HPDE6-E6E7 (cell line): ENCODE results near the gene FRAS1.

Experiments used
- DNase-seq: peaks from one replicate; pipeline ENCODE4 v3.0.0; 2011; ENCODE audit warnings: missing footprints; ENCODE audit errors: extremely low spot score

FRAS1 gene

DNA sequence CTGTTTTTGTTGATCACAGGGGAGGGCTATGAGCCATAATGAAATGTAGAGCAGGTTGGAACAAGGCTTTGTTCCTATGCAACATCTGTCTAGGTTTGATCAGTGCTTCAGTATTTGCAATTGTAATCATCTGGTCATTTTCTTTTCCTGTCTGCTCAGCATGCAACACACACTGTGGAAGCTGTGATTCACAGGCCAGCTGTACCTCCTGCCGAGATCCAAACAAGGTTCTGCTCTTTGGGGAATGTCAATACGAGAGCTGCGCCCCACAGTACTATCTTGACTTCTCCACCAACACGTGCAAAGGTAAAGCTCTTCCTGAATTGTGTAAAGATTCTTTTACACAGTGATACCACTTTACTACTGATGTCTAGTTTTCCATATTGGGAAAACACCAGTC lies 312.6 kb downstream of the FRAS1 start:
- no peak for DNase-seq

DNA sequence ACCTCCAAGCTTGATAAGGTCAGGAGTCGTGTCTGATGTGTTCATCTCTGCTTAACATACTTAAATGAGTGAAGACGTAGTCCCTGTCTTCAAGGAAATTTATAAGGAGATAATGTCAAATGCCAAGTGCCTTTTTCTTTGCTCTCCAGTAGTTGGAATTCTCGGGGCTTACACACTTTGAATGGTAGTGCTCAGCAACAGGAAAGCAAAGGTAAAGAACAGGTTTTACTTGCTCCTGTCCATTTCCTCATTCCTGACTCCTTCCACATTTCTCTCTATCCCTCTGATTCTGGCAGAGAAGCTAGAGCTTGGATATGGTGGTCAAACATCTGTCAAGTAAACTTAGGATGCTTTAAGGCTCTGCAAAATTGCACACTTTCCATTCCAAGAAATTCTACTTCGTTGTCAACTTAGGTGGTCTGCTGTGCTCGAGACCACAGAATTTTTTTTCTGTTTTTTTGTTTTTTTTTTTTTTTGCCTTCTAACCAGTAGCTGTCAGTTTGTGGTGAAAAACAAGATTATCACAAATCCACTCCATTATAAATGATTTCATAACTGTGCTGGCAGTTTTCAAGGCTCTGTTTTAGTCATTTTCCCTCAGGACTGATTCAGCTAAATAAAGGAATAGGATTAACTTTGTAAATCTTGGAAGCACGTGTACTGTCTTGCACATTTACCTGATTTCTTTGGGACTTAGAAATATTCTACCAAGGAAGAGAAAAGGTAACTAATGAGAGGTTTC lies 313.7 kb downstream of the FRAS1 start:
- peak; percentile 54 for DNase-seq

DNA sequence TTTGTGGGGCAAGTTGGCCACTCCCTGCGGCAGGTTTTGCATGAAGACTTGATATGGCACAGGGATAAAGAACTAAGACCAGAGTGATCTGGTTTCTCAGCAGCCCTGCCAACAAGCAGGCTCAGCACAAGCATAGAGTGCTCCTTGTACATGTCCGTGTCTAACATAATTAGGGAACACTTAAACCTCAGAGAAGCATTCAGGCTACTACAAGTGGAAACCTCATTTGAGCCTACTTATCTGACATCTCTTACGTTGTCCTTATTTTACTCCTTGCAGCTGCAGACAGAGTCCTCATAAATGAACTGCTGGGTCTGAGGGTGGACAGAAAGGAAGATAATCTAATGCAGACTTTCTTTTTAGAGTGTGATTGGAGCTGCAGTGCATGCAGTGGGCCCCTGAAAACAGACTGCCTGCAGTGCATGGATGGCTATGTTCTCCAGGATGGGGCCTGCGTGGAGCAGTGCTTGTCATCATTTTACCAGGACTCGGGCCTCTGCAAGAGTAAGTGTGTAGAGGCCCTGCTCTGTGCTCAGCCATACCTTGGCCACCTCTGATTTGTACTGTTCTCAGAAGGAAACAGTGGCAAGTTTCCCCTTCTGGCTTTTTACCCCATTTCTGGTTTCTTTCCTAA lies 315.3 kb downstream of the FRAS1 start:
- DNase-seq: no peak

DNA sequence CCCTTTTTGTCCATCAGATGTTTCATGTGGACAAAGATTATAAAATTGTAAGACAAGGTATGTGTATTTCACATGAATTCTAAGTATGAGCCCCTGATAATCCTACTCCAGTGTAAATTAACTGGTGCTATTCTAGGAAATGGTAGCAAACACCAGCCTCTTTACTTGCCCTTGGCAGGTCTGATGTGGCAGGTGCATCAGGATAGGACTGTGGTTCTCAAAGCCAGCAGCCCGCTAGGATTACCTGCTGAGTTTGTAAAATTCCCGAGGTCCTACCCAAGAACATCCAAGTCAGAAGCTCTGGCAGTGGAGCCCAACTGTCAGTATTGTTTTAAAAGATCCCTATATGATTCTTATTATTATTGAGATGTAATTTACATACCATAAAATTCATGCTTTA lies 320.4 kb downstream of the FRAS1 start:
- no peak for DNase-seq

DNA sequence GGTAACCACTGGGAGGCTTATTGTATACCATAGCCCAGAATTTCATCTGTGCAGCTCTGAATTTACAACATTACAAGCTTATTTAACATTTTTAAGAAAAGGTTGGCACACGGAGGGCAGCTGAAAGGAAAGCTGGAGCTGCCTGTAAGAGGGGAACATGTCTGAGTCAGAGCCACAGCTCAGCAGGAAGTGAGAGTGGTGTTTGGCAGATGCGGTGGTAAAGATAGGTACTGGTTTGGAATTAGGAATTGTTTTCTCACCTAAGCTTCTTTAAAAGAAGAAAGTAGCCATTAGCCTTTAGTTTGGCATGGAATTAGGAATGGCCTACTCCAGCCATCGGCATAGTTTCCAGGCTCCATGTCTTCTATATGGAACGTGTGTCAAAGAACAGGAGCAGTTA lies 321.9 kb downstream of the FRAS1 start:
- DNase-seq: no peak

DNA sequence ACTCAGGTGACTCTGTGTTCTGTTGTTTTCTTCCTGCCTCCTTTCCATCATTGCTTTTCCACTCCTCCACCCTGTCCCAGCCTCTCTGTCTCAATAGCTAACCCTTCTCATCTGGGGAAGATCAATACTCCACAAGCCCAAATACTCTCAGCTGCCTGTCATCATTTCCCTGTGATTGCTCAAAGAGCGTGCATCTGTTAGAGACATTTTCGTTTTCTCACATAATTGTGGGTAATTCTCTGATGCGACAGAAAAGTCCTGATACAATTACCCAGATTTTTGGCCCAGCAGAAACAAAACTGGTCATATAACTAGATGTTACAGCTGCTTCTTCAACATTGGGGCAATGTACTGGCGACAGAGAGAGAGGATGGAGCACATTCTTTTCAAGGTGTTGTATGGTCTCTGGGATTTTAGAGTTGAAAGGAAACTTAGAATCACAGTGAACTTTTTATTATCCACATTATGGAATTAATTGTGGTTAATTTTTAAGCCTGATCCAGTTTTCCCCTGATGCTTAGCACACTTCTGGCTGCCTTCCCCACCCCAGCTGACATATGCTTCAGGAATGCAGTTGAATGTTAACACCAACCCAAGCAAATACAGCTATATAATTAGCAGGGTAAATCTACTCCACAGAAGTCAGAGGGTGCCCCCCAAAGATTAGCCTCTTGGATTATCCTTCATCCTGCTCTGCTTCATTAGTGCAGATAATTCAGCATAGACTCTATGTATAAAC lies 323.0 kb downstream of the FRAS1 start:
- peak; percentile 17 for DNase-seq

DNA sequence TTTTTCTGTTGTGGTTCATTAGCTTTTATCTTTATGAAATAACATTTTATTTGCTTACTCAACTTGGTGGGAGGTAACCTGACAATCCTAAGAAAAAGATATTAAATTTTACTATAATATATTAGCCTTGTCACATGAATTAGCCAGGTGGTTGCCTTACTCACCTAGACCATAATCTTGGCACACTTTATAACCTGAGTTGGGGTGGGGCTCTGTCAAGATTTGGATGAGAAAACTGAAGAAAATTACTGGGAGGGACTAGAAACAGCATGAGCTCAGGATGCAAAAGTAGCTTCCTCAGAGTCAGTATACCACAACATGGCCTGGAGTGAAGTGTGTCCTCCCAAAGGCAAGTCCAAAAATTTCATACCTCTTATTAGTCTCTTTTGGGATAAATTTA lies 329.6 kb downstream of the FRAS1 start:
- no peak for DNase-seq

DNA sequence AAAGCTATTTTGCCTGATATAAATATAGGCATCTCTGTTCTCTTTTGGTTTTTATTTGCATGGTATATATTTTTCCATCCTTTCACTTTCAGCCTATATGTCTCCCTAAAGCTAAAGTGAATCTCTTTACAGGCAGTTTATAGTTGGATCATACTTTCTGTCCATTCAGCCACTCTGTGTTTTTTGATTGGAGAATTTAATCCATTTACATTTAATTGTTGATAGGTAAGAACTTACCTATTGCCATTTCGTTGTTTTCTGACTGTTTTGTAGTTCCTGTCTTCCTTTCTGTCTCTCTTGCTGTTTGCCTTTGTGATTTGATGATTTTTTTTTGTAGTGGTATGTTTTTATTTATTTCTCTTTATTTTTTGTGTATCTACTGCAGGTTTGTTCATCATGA lies 338.5 kb downstream of the FRAS1 start:
- no peak for DNase-seq

DNA sequence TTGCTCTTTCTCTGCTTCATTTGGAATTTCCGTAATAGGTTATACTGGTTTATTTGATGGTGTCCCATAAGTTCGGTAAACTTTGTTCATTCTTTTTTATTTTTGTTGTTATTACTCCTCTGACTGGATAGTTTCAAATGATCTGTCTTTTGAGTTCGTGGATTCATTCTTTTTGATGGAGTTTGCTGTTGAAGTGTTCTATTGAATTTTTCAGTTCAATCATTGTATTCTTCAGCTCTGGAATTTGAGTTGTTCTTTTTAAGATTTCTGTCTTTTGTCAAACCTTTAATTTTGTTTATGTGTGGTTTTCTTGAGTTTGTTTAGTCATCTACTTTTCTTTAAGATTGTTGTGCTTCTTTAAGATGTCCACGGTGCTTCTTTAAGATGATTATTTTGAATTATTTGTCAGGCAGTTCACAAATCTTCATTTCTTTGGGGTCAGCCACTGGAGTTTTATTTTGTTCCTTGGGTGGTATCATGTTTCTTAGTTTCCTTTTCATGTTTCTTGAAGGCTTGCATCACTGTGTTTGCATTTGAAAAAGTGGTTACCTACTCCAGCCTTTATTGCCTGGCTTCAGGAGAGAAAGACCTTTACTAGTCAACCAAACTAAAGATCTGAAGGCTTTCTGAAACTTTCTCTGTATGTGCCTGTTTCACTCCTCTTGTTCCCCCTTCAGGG lies 339.6 kb downstream of the FRAS1 start:
- no peak for DNase-seq

DNA sequence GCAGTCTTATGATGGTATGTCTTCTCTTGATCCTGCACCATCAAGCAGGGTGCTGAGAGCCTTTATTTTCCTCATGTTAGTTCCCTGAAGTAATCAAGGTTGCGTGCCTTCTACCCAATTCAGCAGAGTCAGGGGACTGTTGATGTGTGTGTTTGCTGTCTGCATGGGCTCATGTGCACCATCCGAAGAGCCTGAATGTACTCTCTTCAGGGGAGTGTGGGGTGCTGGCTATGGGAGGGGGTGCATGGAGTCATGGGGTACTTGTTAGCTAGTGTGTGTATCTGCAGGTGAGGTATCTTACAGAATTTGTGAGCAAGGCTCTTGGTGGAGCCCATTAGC lies 340.1 kb downstream of the FRAS1 start:
- no peak for DNase-seq

DNA sequence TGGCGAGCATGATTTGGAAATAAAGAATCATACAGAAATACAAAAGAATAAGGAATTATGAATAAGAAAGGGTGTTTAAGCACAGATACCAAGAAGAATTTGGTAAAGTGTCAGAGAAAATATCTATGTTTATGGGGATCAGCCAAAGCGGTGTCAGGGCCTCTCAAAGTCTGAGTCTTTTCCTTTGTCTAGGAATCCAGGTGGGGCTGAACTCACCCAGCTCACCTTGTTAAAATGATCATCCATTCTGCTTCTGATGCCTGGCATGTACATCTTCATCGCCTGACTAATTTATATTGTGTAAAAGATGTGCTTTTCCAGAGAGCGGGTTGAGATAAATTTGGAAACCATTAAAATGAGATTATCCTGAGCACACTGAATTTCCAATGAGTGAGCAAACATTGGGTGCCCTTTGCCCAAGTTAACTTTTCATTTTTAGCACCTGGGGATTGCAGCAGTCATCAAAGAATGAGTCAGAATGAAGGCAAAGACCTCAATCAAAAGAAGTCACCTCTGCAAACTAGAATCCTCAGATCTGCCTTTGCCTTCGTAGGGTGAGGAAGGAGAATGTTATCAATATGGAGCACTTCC lies 352.6 kb downstream of the FRAS1 start:
- peak; percentile 13 for DNase-seq

DNA sequence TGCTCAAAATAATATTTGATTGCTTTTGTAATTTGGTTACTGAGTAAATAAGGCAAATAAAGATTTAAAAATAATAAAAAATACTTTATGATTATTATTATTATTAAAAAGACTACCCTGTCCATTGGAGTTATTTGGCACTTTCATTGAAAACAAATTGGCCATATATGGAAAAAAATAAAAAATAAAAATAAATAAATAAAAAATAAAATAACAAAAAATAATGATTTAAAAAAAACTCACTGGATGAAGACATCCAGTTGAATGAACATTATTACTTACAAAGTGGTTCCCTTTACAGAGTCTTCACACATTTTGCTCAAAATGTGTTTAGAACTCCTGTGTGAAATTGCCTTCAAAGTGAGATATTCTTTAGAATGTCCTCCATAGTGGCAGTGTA lies 353.1 kb downstream of the FRAS1 start:
- DNase-seq: no peak

DNA sequence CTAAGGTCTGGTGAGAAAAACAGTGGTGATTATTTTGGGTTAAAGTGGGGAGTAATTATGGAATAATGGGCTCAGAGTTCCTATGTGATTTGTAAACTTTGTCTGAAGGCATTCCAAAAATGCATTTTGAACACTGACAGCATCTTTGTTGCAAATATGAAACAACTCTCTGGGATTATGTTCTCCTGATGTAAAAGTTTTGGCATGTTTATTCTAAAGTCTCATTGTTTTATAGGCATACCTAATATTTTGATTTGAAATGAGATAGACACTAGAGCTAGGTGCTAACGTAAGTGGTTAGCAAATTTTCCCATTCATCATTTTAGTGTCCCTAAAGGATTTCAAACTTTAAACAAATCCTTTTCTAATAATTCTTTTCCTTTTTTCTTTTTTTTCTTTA lies 353.6 kb downstream of the FRAS1 start:
- no peak for DNase-seq

DNA sequence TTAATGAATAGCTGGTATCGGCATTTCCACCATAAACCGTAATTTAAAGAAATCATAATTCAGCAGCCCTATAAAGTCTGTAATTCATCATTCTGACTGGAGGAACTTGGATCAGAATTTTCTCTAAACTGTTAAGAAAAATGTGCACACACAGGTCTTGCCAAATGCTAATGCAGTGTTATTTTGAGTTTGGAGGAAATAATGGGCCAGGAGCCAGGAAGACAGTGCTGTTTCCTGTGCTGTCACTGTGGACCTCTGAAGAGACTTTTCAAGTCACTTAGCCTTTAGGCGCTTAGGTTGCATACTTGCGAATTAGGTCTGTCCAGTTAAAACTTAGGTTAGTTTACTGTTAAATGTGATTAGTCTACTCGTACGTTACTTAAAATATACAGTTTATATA lies 357.0 kb downstream of the FRAS1 start:
- DNase-seq: no peak

DNA sequence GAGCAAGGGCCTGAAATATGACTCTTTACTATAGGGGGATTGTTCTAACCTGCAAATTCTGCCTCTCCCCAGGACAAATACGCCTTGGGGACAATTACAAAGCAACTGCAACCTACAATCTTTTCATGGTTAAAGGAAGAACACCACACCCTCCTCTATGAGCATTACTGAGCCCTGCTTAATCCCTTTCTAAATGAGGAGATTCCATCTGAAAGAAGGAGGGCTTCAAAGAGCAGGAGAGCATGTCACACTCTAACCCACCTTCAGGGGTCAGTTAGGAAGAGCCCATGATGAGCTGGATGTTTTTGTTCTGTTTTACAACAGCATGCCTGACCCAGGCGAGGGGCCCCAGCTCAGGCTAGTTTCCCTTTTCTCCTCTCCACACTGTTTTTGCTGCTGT lies 360.5 kb downstream of the FRAS1 start:
- peak; percentile 36 for DNase-seq

DNA sequence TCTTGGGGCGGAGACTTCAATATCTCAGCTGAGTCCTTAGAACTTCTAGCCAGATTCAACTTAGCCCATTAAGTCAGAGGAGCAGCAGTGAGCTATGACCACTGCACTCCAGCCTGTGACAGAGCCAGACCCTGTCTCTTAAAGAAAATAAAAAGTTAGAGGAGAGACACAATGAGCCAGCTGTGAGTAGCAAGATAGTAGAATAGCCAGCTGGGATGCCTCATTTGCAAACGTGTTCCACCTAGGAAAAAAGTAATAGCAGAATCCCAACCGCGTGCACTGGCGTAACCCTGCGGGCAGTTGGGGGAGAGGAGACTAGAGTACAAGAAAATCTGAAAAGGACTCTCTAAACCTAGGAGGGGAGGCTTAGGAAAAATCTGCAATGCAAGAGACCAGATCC lies 361.3 kb downstream of the FRAS1 start:
- DNase-seq: no peak

DNA sequence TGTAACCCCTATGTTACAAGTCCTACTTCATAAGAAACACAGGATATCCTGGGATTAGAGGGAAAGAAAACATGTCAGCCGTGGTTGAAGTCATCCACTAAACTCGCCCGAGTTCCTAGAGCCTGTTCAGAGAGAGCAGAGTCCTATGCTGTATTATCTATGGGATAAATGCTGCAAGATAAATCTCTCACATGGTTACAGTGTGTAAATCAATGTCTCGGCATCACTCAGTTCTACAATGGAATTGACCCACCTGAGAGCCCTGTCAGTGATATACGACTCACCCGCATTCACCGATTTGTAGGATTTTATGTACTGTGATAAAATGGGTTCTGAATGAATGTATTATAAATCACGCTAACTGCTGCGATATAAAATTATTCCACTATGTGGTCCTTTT lies 366.7 kb downstream of the FRAS1 start:
- no peak for DNase-seq

DNA sequence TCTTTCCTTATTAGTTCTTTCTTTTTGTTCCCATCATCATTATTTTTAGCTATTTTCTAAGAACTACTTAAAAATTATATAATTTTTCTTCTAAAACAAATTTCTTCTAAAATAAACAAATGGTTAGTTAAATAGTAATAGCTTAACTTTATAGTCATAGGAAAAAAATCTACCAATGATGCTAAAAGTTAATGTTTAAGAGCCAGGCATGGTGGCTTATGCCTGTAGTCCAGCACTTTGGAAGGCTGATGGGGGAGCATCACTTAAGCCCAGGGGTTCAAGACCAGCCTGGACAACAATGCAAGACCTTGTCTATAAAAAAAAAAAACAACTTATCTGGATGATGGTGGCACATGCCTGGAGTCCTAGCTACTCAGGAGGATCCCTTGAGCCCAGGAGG lies 367.3 kb downstream of the FRAS1 start:
- no peak for DNase-seq

DNA sequence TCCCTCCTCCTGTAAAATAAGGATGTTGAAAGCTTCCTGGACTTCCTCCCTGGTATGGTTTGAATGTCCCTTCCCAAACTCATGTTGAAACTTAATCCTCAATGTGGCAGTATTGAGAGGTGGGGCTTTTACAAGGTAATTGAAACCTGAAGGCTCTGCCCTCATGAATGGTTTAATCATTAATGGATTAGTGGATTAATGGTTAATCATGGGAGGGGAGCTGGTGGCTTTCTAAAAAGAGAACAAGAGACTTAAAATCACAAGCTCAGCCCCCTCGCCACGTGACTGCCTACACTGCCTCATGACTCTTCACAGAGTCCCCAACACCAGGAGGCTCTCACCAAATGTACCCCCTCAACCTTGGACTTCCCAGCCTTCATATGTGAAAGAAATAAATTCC lies 369.8 kb downstream of the FRAS1 start:
- no peak for DNase-seq

DNA sequence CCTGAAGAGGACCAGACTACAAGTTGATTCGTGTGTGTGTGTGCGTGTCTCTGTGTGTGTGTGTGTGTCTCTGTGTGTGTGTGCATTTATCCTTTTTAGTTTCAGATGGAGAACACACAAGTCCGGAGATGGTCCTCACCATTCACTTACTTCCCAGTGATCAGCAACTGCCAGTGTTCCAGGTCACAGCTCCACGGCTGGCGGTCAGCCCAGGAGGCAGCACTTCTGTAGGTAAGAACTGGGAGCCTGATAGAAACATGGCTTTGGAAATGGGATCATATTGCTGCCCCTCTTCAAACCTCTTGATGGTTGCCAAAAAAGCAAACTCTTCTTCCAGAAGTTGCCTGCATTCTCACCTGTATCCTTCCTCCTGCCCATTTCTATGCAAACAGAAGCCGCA lies 371.9 kb downstream of the FRAS1 start:
- no peak for DNase-seq

DNA sequence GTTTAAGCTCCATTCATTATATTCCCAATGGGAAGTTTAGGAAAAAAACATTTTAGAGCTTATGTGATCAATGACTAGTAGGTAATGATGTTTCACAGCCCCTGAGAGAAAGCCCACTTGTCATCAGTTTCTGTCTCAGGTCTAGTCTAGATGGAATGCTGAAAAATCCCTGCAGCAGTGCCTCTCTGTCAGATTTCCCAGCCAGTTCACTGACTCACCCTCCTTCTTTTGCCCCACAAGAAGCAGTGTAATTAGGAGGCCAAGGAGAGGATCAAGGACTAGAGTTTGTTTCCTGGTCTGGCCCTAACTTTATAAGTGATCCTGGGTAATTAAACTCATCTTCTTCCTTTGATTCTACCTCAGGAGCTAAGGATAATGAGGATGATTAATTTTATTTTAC lies 375.8 kb downstream of the FRAS1 start:
- DNase-seq: no peak

DNA sequence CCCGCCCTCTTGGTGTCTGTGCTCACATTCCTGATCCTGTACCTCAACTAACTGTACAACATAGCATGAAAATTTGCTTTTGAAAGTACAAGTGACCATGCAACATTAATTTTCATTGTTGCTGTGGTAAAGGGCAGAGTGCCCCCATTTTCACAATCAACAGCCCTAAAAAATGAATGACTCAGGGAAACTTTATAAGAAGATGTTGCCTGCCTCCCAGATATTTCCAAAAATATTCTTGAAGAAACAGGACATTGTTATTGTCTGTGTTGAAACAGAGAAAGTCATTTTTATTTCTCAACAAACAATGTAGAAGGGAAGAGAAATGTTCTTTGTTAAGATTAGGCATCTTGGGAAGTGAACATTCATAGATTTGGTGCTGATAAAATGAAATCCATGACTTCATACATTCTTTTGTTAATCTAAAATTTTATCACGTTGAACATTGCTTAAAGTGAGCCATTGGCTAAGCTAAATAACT lies 380.5 kb downstream of the FRAS1 start:
- DNase-seq: no peak
